Tibial nerve (tissue), 4 donors: ENCODE data around the gene B3GAT1.

Experiments used
- EP300 ChIP-seq, 2 donors: sonication (generic); formaldehyde crosslinking; IDR thresholded peaks; one replicate each; pipeline ENCODE4 v1.6.1; 2017; ENCODE audit warnings: antibody characterized with exemption in 2 of 2, mild to moderate bottlenecking in 1 of 2
- POLR2A ChIP-seq, 2 donors: fragments of 450-650 bp; IDR thresholded peaks; one replicate each; pipeline ENCODE4 v1.6.1; 2017; ENCODE audit warnings: antibody characterized with exemption in 2 of 2, mild to moderate bottlenecking in 2 of 2, moderate library complexity in 2 of 2
- TF ChIP-seq, protein P1 (sequence below), 5 experiments: fragments of 200-600 bp in 3 of 5; fragments of 450-650 bp in 2 of 5; sonication (generic) in 3 of 5; IDR thresholded peaks; one replicate each; pipeline ENCODE4 v1.5.1; 2016 to 2019; ENCODE audit warnings: antibody characterized with exemption in 5 of 5, mild to moderate bottlenecking in 3 of 5, moderate library complexity in 2 of 5

DNA sequence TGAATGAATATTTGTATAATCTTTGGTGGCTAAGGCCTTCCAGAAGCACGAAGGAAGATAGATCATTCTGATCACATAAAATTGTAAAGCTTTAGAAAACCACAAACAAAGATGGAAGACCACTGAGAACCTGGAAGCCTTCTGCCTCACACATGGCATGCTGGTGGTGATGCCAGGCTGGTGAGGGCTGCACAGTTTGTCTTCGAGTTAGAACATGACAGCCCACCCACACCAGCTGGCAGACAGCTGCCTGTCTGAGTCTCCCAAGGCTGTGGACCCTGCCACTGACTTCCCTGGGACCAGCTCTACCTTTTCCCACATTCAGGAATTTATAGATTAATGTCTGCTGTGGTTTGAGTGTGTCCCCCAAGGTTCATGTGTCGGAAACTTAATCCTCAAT lies 48.8 kb upstream of the B3GAT1 start:
- TF ChIP-seq, protein P1, sequence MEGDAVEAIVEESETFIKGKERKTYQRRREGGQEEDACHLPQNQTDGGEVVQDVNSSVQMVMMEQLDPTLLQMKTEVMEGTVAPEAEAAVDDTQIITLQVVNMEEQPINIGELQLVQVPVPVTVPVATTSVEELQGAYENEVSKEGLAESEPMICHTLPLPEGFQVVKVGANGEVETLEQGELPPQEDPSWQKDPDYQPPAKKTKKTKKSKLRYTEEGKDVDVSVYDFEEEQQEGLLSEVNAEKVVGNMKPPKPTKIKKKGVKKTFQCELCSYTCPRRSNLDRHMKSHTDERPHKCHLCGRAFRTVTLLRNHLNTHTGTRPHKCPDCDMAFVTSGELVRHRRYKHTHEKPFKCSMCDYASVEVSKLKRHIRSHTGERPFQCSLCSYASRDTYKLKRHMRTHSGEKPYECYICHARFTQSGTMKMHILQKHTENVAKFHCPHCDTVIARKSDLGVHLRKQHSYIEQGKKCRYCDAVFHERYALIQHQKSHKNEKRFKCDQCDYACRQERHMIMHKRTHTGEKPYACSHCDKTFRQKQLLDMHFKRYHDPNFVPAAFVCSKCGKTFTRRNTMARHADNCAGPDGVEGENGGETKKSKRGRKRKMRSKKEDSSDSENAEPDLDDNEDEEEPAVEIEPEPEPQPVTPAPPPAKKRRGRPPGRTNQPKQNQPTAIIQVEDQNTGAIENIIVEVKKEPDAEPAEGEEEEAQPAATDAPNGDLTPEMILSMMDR (IDR thresholded peaks at IDR 0.05) = no peak
- no peak for TF ChIP-seq POLR2A (IDR thresholded peaks at IDR 0.05)
- no peak for TF ChIP-seq EP300 (IDR thresholded peaks at IDR 0.05)
